Naive thymus-derived CD8-positive, alpha-beta T cell (primary cell): ENCODE measurements around the gene SLC25A53. TPM values are rescaled to one million over a fixed set of nuclear protein-coding genes. Genes with fewer than 3 reads are reported as not detected.
"Not testable (repeated sequence)": the region's sequence is repeated elsewhere in the genome, so short reads cannot be mapped to it uniquely, and the experiment has no call there.

Source experiments
- ATAC-seq, 2 donors: fragments of 150-1000 bp; cut with Tn5 transposase in 1 of 2; sonication (Bioruptor Pico), chemical (Tn5 transposase) in 1 of 2; 1 replicate in 1 of 2; 2 replicates in 1 of 2; pipeline ENCODE4 v1.10.0; 2021; ENCODE audit warnings: mild to moderate bottlenecking in 2 of 2, moderate library complexity in 2 of 2
- POLR2A ChIA-PET: fragments of 350-600 bp; sonication (Branson Sonifier 250); formaldehyde crosslinking; loops from one replicate; lab custom pipeline; 2021; ENCODE audit warnings: antibody characterized with exemption; lab: Charles Lee
- DNase-seq, 10 donors: peaks; one replicate each; pipeline versions ENCODE4 v3.0.0 to v3.0.0-alpha.2; 2020 to 2022
- H3K27ac Mint-ChIP-seq, 10 donors: one replicate each; pipeline ENCODE4 v1.8.0; 2020 to 2022; ENCODE audit warnings: mild to moderate bottlenecking in 10 of 10, mixed read lengths in 10 of 10, moderate library complexity in 4 of 10, inconsistent platforms in 1 of 10
- H3K27me3 Mint-ChIP-seq, 5 donors: one replicate each; pipeline ENCODE4 v1.8.0; 2021 to 2022; ENCODE audit warnings: mixed read lengths in 5 of 5
- H3K36me3 Mint-ChIP-seq, 3 donors: one replicate each; pipeline ENCODE4 v1.8.0; 2020 to 2022; ENCODE audit warnings: mixed read lengths in 3 of 3, mild to moderate bottlenecking in 2 of 3, inconsistent platforms in 1 of 3
- H3K4me1 Mint-ChIP-seq, 4 donors: one replicate each; pipeline ENCODE4 v1.8.0; 2021 to 2022; ENCODE audit warnings: mixed read lengths in 4 of 4
- H3K4me3 Mint-ChIP-seq, 10 donors: one replicate each; pipeline ENCODE4 v1.8.0; 2020 to 2022; ENCODE audit warnings: mild to moderate bottlenecking in 10 of 10, mixed read lengths in 10 of 10, moderate library complexity in 6 of 10, inconsistent platforms in 1 of 10
- H3K9me3 Mint-ChIP-seq, 9 donors: one replicate each; pipeline ENCODE4 v1.8.0; 2020 to 2022; ENCODE audit warnings: mixed read lengths in 9 of 9, mild to moderate bottlenecking in 3 of 9, inconsistent platforms in 1 of 9, moderate library complexity in 1 of 9
- polyA plus RNA-seq, 3 donors: library from polyadenylated mRNA; unstranded; fragments of 300-500 nt; fragmentation: Illumina TruSeq; gene quantifications; one replicate each; pipeline ENCODE4 v1.2.3, GENCODE V29; 2021
- total RNA-seq, 8 experiments: library from RNA in 2 of 8; stranded (reverse) in 2 of 8; gene quantifications; one replicate each; pipeline ENCODE4 v1.2.3 and lab custom pipeline; 2021 to 2026

Gene SLC25A53
- total and polyA plus RNA-seq, 5 experiments from 2014 or later, result 8.5 to 28.9 (median 10.0) TPM

DNA sequence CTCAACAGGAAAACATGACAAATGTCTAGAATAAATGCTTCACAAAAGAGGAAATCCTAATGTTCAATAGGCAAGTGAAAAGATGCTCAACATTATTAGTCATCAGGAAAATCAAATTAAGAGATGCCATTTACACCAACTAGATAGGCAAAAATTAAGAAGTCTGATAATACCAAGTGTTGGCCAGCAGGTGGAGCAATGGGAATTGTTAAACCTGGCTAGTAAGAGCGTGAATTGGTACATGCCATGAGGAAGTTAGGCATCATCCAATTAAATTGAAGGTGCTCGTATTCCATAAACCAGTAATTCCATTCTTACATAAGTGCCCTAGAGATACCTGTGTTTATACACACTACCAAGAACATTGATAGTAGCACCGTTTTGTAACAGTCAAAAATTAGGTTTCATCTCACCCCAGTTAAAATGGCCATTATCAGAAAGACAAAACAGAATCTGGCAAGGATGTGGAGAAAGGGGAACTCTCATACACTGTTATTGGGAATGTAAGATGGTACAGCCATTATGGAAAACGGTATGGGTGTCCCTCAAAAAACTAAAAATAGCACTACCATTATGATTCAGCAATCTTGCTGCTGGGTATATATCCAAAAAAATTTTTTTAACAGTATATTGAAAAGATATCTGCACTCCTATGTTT, 58.5 kb downstream of the SLC25A53 start:
- no peak overlapping the region for H3K4me3 Mint-ChIP-seq
- DNase-seq (peak; percentile 22 to 78 (median 50)), ATAC-seq (peak; percentile 63 to 79)
- H3K4me1 Mint-ChIP-seq, result peaks cover 0 to 6% (median 2%) of the 10 kb centered on the region in 4 donors
- peak overlapping the region in 3 of 10 donors; percentile 40 to 57 (median 40) for H3K27ac Mint-ChIP-seq
- peaks cover 0 to 11% (median 0%) of the 10 kb centered on the region in 3 donors for H3K36me3 Mint-ChIP-seq
- H3K27me3 Mint-ChIP-seq, result no peaks in the 10 kb centered on the region
- POLR2A ChIA-PET, result interaction anchor here (1.3 to 2.5 kb wide), 2 partner anchors 11 to 14 kb away, joined by 4 to 13 read pairs; partner anchors contain the start of gene ZCCHC18
- H3K9me3 Mint-ChIP-seq, result no peaks in the 10 kb centered on the region

DNA sequence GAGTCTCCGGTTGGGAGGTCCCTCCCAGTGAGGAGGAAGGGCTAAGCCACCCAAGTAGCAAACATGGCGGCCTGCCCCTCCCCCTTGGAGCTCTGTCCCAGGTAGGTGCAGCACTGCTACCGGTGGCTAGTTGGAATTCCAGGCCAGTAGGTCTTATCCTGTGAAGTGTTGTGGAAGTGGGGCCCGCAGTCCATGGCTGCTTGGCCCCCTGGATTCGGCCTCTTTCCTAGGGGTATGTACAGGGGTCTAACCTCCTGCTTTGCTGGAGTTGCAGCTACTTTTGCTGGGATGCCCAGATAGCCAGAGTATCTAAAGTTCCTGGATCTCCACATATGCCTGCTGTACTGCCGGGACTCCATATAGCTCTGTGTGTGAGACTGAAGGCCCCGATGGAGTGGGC, 70.9 kb downstream of the SLC25A53 start:
- ATAC-seq, result no peak
- Mint-ChIP-seq H3K9me3 (no peaks in the 10 kb centered on the region), H3K4me3 (no peak overlapping the region), H3K4me1 (no peaks in the 10 kb centered on the region), H3K27ac (no peak overlapping the region), H3K36me3 (no peaks in the 10 kb centered on the region), H3K27me3 (peaks cover 0 to 9% (median 4%) of the 10 kb centered on the region in 5 donors)
- POLR2A ChIA-PET, result no interaction called here
- DNase-seq, result no peak

DNA sequence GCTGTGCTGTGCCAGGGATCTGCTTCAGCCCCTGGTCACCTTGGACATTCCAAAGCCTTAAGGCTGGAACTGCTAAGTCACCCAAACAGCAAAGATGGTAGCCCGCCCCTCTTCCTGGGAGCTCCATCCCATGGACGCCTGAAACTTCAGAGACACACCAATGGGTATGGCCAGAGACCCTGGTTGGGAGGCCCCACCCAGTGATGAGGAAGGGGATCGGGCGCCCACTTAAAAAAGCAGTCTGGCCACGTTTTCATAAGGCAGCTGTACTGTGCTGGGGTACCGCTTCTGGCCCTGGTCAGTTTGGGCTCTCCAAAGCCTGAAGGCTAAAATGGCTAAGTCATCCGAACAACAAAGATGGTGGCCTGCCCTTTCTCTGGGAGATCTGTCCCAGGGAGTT, 71.3 kb downstream of the SLC25A53 start:
- peaks cover 0 to 9% (median 4%) of the 10 kb centered on the region in 5 donors for H3K27me3 Mint-ChIP-seq
- POLR2A ChIA-PET, result interaction anchor here (0.6 kb wide), 1 partner anchor 89 kb away, joined by 3 read pairs; no protein-coding TSS in a partner anchor
- DNase-seq, result no peak

DNA sequence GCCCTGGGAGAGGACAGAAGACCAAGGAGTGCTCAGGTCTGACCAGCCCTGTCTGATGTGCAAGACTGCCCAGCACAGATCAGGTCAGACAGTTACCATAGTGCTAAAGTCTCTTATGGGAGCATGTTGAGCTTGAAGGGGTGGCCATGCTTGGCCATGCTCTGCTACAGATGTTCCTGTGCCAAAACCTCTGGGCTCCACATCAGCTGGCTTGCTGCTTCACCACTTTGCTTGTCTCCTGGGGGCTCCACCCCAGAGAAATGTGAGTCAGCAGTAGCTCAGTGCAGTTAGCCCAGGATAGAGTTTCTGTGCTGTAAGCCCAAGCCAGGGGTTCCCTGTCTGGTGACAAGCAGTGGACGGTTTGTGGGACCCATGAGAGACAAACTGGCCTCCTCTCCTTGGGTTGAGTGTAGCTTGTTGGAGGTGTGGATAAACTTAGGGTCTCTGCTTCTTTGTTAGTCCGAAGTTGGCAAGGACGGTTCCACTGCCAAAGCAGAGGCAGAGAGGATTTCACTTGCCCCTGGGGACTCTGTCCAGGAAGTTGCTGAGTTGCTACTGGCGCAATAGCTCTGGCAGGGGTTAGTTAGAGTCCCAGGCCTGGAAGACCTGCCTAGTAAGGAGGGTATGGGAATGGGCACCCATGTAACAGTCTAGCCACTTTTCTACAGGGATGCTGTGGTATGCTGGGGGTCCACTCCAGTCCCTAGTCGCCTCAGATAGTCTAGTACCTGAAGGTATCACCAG, 72.1 kb downstream of the SLC25A53 start:
- POLR2A ChIA-PET, result interaction anchor here (0.6 kb wide), 1 partner anchor 90 kb away, joined by 3 read pairs; no protein-coding TSS in a partner anchor
- no peak for ATAC-seq
- no peak overlapping the region for H3K27ac Mint-ChIP-seq

More for the DNA sequence above, 71.3 kb downstream of the SLC25A53 start:
- H3K4me1 Mint-ChIP-seq, result no peaks in the 10 kb centered on the region
- H3K4me3 Mint-ChIP-seq, result no peak overlapping the region
- no peaks in the 10 kb centered on the region for H3K9me3 Mint-ChIP-seq
- no peaks in the 10 kb centered on the region for H3K36me3 Mint-ChIP-seq
- no peak for ATAC-seq
- no peak overlapping the region for H3K27ac Mint-ChIP-seq

DNA sequence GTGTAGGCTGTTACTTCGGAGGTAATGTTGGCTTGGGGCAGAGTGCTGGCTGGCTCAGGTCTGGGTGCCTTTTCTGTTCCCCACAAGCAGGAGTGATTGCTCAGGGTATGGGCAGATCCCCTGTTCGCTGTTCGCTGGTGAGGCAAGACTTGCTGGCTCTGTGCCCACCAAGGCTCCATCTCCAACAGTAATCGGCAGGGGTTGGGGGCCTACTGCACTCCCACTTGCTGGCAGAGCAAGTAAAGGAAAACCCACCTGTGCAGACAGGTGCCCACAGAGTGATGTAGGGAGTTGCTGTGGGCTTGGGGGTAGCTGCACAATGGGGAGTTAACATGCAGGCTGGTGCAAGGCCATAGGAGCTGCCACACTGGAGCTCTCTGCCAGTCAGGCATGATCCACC, 72.7 kb downstream of the SLC25A53 start:
- H3K9me3 Mint-ChIP-seq, result no peaks in the 10 kb centered on the region
- no peak for DNase-seq
- no peaks in the 10 kb centered on the region for H3K36me3 Mint-ChIP-seq
- POLR2A ChIA-PET, result no interaction called here
- no peak overlapping the region for H3K4me3 Mint-ChIP-seq
- no peak for ATAC-seq
- peaks cover 0 to 9% (median 4%) of the 10 kb centered on the region in 5 donors for H3K27me3 Mint-ChIP-seq
- H3K27ac Mint-ChIP-seq, result no peak overlapping the region
- H3K4me1 Mint-ChIP-seq, result no peaks in the 10 kb centered on the region

More for the DNA sequence above, 72.1 kb downstream of the SLC25A53 start:
- Mint-ChIP-seq H3K36me3 (no peaks in the 10 kb centered on the region), H3K4me3 (no peak overlapping the region), H3K9me3 (no peaks in the 10 kb centered on the region), H3K27me3 (peaks cover 0 to 9% (median 4%) of the 10 kb centered on the region in 5 donors), H3K4me1 (no peaks in the 10 kb centered on the region)
- DNase-seq, result no peak

DNA sequence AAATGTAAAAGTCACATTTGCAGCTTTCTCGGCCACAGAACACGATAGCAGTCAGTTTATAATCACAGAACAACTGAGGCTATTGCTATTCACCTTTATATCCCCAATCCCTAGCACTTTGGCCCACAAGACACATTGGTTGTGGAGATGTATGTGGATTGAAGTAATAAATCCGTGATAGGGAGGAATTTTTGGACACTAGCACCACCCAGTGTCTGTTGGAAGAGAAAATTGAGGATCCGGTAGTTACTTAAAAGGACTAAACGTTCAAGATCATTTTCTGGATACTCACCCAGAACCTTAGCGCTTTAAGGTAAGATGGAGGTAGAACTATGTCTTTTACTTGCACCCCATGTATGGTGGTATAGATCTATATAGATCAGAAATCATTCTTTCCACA, 79.0 kb downstream of the SLC25A53 start:
- H3K36me3 Mint-ChIP-seq, H3K9me3 Mint-ChIP-seq, ATAC-seq, H3K4me1 Mint-ChIP-seq, H3K27ac Mint-ChIP-seq, H3K27me3 Mint-ChIP-seq, DNase-seq, POLR2A ChIA-PET, H3K4me3 Mint-ChIP-seq: not testable (repeated sequence)

DNA sequence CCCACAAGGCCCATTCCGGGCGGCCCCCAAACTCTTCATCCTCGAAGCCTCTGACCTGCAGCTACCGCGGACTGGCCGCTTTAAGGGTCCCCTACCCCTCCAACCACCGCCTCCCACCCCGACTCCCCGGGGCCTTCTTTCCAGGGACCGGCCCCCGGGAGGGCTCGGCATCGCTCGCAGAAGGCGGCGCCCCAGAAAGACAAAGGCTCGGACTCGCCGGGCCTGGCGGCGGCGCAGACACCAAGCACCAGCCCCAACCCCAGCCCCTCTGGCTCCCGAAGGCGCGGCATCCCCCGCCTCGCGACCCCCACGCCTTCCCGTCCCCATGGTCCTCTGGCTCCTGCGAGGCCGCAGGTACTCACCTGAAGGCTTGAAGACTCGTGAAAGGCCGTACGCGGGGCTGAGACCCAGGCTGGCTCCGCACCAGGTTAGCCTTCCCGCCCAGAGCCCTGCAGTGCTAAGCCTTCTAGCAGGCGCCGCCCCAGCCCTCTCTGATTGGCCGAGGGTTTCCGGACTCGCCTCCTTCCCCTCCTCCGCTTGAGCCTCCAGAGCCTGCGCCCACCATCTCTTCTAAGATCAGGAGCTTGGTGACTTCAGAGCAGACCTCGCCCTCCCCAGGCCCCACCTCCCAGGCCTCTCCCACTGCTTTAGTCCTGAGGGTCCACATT, 80.9 kb downstream of the SLC25A53 start, which contains the start of gene TMSB15C:
TSS of gene TMSB15C (minus strand) at position 459 of the 668 bp plus-strand sequence.
- H3K27me3 Mint-ChIP-seq, DNase-seq, POLR2A ChIA-PET, H3K27ac Mint-ChIP-seq, H3K36me3 Mint-ChIP-seq, H3K9me3 Mint-ChIP-seq, H3K4me1 Mint-ChIP-seq, H3K4me3 Mint-ChIP-seq: not testable (repeated sequence)
- peak; percentile 99 for ATAC-seq

DNA sequence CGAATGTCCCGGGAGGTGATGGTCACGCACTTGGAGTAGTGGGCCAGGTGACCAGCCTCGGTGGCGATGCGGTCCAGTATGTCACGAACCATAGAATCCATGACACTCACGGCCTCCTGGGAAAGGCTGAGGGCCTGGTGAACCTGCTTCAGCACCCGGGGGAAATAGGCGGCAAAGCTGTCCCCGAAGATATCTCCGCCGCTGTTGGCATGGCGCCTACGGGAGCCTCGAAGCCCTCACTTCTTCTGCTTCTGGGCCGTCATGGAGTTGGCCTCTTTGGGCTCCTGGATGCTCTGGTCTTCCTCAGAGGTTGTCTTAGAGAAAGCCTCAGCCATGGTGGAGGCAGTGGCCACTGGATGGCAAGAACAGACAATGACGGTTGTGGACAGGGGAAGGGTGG, 94.2 kb downstream of the SLC25A53 start:
- H3K9me3 Mint-ChIP-seq, H3K27me3 Mint-ChIP-seq, POLR2A ChIA-PET, H3K36me3 Mint-ChIP-seq, ATAC-seq, H3K27ac Mint-ChIP-seq, DNase-seq, H3K4me3 Mint-ChIP-seq, H3K4me1 Mint-ChIP-seq: not testable (repeated sequence)

DNA sequence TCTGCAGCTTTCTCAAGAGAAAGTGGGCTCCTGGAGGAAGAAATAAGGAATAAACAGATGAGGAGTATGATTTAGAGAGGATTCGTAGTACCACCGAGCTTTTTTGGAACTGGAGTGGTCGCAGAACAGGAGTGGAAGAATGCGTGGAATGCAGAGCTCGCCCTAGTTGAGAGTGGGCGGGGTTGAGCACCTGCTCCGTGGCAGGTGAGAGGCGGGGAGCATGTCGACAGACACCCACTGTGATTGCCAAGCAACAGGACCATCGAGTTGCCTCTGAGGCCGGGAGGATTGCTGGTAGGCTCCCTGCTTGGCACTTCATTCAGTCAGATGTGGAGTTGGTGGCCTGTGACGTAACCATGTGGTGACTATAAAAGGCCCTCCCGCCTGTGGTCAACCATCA, 101.9 kb downstream of the SLC25A53 start:
- ATAC-seq, H3K4me1 Mint-ChIP-seq, H3K9me3 Mint-ChIP-seq, H3K4me3 Mint-ChIP-seq, DNase-seq, H3K27ac Mint-ChIP-seq, POLR2A ChIA-PET, H3K27me3 Mint-ChIP-seq, H3K36me3 Mint-ChIP-seq: not testable (repeated sequence)

Other genes starting within 250 kb of the SLC25A53 start
- gene TMSB15B, start 194.4 kb downstream of the SLC25A53 start, total RNA-seq, result 1 to 10 TPM; 6.1 to 7.0 TPM
- 10 to 100 TPM in 2 of 3 donors, 1 to 10 TPM in 1; 9.5 to 11.8 (median 11.5) TPM for gene TMSB15B, start 194.4 kb downstream of the SLC25A53 start, polyA plus RNA-seq
- not detected for gene H2BW1, start 143.3 kb downstream of the SLC25A53 start, total RNA-seq
- gene H2BW1, start 143.3 kb downstream of the SLC25A53 start, polyA plus RNA-seq, result not detected
- not detected for gene H2BW2, start 117.1 kb downstream of the SLC25A53 start, total RNA-seq
- not detected for gene H2BW2, start 117.1 kb downstream of the SLC25A53 start, polyA plus RNA-seq
- gene TMSB15C, start 80.8 kb downstream of the SLC25A53 start, total RNA-seq, result 1 to 10 TPM; 5.3 to 5.4 TPM
- under 1 TPM; 0.86 to 0.99 (median 0.94) TPM for gene TMSB15C, start 80.8 kb downstream of the SLC25A53 start, polyA plus RNA-seq
- 10 to 100 TPM; 24.2 to 26.2 TPM for gene ZCCHC18, start 44.5 kb downstream of the SLC25A53 start, total RNA-seq
- gene ZCCHC18, start 44.5 kb downstream of the SLC25A53 start, polyA plus RNA-seq, result 1 to 10 TPM; 1.9 to 6.0 (median 3.4) TPM
- gene FAM199X, start 9.4 kb upstream of the SLC25A53 start, total RNA-seq, result 10 to 100 TPM; 19.9 to 21.4 TPM
- gene FAM199X, start 9.4 kb upstream of the SLC25A53 start, polyA plus RNA-seq, result 1 to 10 TPM; 7.6 to 8.7 (median 8.4) TPM
- not detected for gene ESX1, start 97.9 kb upstream of the SLC25A53 start, total RNA-seq
- gene ESX1, start 97.9 kb upstream of the SLC25A53 start, polyA plus RNA-seq, result not detected